ENCODE measurements around the gene DRAXIN. TPM values are rescaled to one million over a fixed set of nuclear protein-coding genes. Genes with fewer than 3 reads are reported as not detected.

The DRAXIN gene
- polyA plus RNA-seq, 1 donor from 2014 or later, result 33.5 TPM

- H3K4me2 ChIP-seq (ENCODE audit: low read length), result no peak overlapping the region
- H3K79me2 ChIP-seq (replicated peaks; ENCODE audit: insufficient read depth, low read length), result no peaks in the 10 kb centered on the region
- H3K27ac ChIP-seq (ENCODE audit: low read length), result no peak overlapping the region
- H3K9ac ChIP-seq (ENCODE audit: low read length), result no peak overlapping the region
- no peak overlapping the region for H3K4me3 ChIP-seq (ENCODE audit: low read length)
- H3F3A ChIP-seq (ENCODE audit: insufficient read depth, low read length, poor library complexity, severe bottlenecking), result no peaks in the 10 kb centered on the region
- H3K36me3 ChIP-seq (ENCODE audit: insufficient read depth, low read length), result no peaks in the 10 kb centered on the region
- H3K27me3 ChIP-seq (ENCODE audit: insufficient read depth, low read depth, low read length), result no peaks in the 10 kb centered on the region
- no peaks in the 10 kb centered on the region for H4K20me1 ChIP-seq (ENCODE audit: insufficient read depth)
- no peak overlapping the region for H2AFZ ChIP-seq (ENCODE audit: low read depth, low read length)
- no peaks in the 10 kb centered on the region for H3K9me3 ChIP-seq (ENCODE audit: low read length)
- no peaks in the 10 kb centered on the region for H3K9me2 ChIP-seq (ENCODE audit: insufficient read depth, low read length)
- TF ChIP-seq SMC3 (conservative IDR thresholded peaks at IDR 0.05; ENCODE audit: poor library complexity) (no peak), EZH2 (IDR thresholded peaks at IDR 0.05; ENCODE audit: borderline replicate concordance, insufficient read depth, low read length, poor library complexity, severe bottlenecking) (no peak), RAD21 (conservative IDR thresholded peaks at IDR 0.05) (no peak)
These were observed 54.6 kb downstream of the DRAXIN start for GRCh38 chr1:11746092-11746491.

- H3K9me3 ChIP-seq (ENCODE audit: low read length), result no peaks in the 10 kb centered on the region
- no peak overlapping the region for H2AFZ ChIP-seq (ENCODE audit: low read depth, low read length)
- no peak overlapping the region for H3K4me2 ChIP-seq (ENCODE audit: low read length)
- no peaks in the 10 kb centered on the region for H3K79me2 ChIP-seq (replicated peaks; ENCODE audit: insufficient read depth, low read length)
- H3K4me3 ChIP-seq (ENCODE audit: low read length), result no peak overlapping the region
- no peaks in the 10 kb centered on the region for H4K20me1 ChIP-seq (ENCODE audit: insufficient read depth)
- no peaks in the 10 kb centered on the region for H3K9me2 ChIP-seq (ENCODE audit: insufficient read depth, low read length)
- TF ChIP-seq EP300 (conservative IDR thresholded peaks at IDR 0.05; ENCODE audit: poor library complexity, severe bottlenecking), result no peak
- TF ChIP-seq CTCF (IDR thresholded peaks at IDR 0.05; ENCODE audit: poor library complexity, severe bottlenecking), result no peak
- no peak for TF ChIP-seq RAD21 (conservative IDR thresholded peaks at IDR 0.05)
- no peak for TF ChIP-seq SMC3 (conservative IDR thresholded peaks at IDR 0.05; ENCODE audit: poor library complexity)
- TF ChIP-seq TAF1 (IDR thresholded peaks at IDR 0.05; ENCODE audit: low read depth), result no peak
- no peak for TF ChIP-seq REST (IDR thresholded peaks at IDR 0.05; ENCODE audit: borderline replicate concordance)
- TF ChIP-seq POLR2AphosphoS5 (IDR thresholded peaks at IDR 0.05), result no peak
- no peak for TF ChIP-seq MXI1 (conservative IDR thresholded peaks at IDR 0.05; ENCODE audit: poor library complexity, severe bottlenecking)
- no peak for TF ChIP-seq EZH2 (IDR thresholded peaks at IDR 0.05; ENCODE audit: borderline replicate concordance, insufficient read depth, low read length, poor library complexity, severe bottlenecking)
- H3K9ac ChIP-seq (ENCODE audit: low read length), result no peak overlapping the region
- no peak overlapping the region for H3K27ac ChIP-seq (ENCODE audit: low read length)
- H3F3A ChIP-seq (ENCODE audit: insufficient read depth, low read length, poor library complexity, severe bottlenecking), result no peaks in the 10 kb centered on the region
- no peaks in the 10 kb centered on the region for H3K36me3 ChIP-seq (ENCODE audit: insufficient read depth, low read length)
- H3K27me3 ChIP-seq (ENCODE audit: insufficient read depth, low read depth, low read length), result no peaks in the 10 kb centered on the region
These were observed 55.4 kb downstream of the DRAXIN start for GRCh38 chr1:11746795-11747487.

All from neural cell (in vitro differentiated cells).